ENCODE results near the gene GLIS1. TPM values are rescaled to one million over a fixed set of nuclear protein-coding genes. Genes with fewer than 3 reads are reported as not detected.
"Not testable (repeated sequence)": the region's sequence is repeated elsewhere in the genome, so short reads cannot be mapped to it uniquely, and the experiment has no call there.

GLIS1 gene
- total RNA-seq, 2 donors from 2014 or later = 0.20 to 0.22 TPM

GRCh38 chr1:53559391-53559815 lies 179.6 kb downstream of the GLIS1 start:
- Histone ChIP-seq H3K4me1 (no peaks in the 10 kb centered on the region), H3K27me3 (no peaks in the 10 kb centered on the region), H3K4me3 (no peak overlapping the region), H3K9me3 (no peaks in the 10 kb centered on the region), H3K27ac (no peak overlapping the region), H3K36me3 (no peaks in the 10 kb centered on the region)
- TF ChIP-seq CTCF (IDR thresholded peaks at IDR 0.05) = no peak
- no peak for DNase-seq (ENCODE audit: low spot score)

DNA sequence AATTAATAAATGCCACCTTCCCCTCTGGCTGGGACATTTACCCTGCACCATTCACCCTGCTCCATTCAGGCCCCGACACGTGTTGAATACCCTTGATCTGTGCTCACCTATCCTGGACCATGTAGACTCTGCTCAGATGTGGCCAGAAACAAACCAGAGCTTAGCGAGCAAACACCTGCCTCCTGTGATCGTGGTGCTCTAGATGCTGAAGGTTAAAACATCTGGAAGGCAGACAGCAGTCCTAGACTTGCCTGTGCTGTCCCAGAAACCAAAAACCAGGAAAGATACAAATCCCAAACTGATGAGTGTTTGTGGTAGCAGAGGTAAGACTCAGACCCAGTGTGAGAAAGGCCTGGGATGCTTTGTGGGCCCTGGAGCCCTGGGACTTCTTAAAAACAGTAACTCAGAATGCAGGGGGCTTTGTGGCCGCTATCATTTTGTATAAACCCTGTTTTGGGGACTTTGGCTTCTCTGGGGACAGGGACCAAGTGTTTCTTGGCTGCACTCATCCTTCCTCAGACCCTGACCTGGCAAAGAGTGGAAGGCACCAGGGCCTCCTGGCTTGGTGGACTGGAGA lies 180.1 kb downstream of the GLIS1 start:
- Histone ChIP-seq H3K9me3 (no peaks in the 10 kb centered on the region), H3K4me3 (no peak overlapping the region), H3K27me3 (no peaks in the 10 kb centered on the region), H3K27ac (no peak overlapping the region), H3K36me3 (no peaks in the 10 kb centered on the region), H3K4me1 (no peaks in the 10 kb centered on the region)
- no peak for DNase-seq (ENCODE audit: low spot score)
- TF ChIP-seq CTCF (IDR thresholded peaks at IDR 0.05) = no peak

- no peak for DNase-seq (ENCODE audit: low spot score)
- no peak for TF ChIP-seq CTCF (IDR thresholded peaks at IDR 0.05)
- Histone ChIP-seq H3K27ac (no peak overlapping the region), H3K9me3 (no peaks in the 10 kb centered on the region), H3K4me1 (no peaks in the 10 kb centered on the region), H3K36me3 (no peaks in the 10 kb centered on the region), H3K27me3 (no peaks in the 10 kb centered on the region), H3K4me3 (no peak overlapping the region)
Observed at GRCh38 chr1:53557830-53558738, 180.9 kb downstream of the GLIS1 start.

GRCh38 chr1:53557369-53557768 lies 181.6 kb downstream of the GLIS1 start:
- Histone ChIP-seq H3K36me3 (no peaks in the 10 kb centered on the region), H3K4me3 (no peak overlapping the region), H3K27me3 (no peaks in the 10 kb centered on the region), H3K9me3 (no peaks in the 10 kb centered on the region), H3K27ac (no peak overlapping the region), H3K4me1 (no peaks in the 10 kb centered on the region)
- no peak for DNase-seq (ENCODE audit: low spot score)
- TF ChIP-seq CTCF (IDR thresholded peaks at IDR 0.05) = no peak

- H3K27ac ChIP-seq = no peak overlapping the region
- TF ChIP-seq CTCF (IDR thresholded peaks at IDR 0.05) = no peak
- H3K27me3 ChIP-seq = no peaks in the 10 kb centered on the region
- no peaks in the 10 kb centered on the region for H3K4me1 ChIP-seq
- H3K9me3 ChIP-seq = no peaks in the 10 kb centered on the region
- no peak overlapping the region for H3K4me3 ChIP-seq
- H3K36me3 ChIP-seq = no peaks in the 10 kb centered on the region
- DNase-seq (ENCODE audit: low spot score) = no peak
Observed at GRCh38 chr1:53556657-53557227, 182.2 kb downstream of the GLIS1 start.

GRCh38 chr1:53555620-53556326 lies 183.2 kb downstream of the GLIS1 start:
- not testable (repeated sequence) for H3K9me3 ChIP-seq; H3K4me3 ChIP-seq; H3K36me3 ChIP-seq; H3K27me3 ChIP-seq; DNase-seq (ENCODE audit: low spot score); H3K4me1 ChIP-seq; H3K27ac ChIP-seq
